Astrocyte of the cerebellum (primary cell): Measurements from ENCODE around the gene DUOX2.
A peak's percentile ranks its signal among the peaks of the same experiment; 100 is the strongest.
"Not testable (repeated sequence)": the region's sequence is repeated elsewhere in the genome, so short reads cannot be mapped to it uniquely, and the experiment has no call there.

ENCODE experiments used
- DNase-seq: peaks from one replicate; pipeline ENCODE4 v3.0.0-alpha.2; 2011; ENCODE audit warnings: low read depth
- H3K4me3 ChIP-seq: 2 replicates; pipeline ENCODE4 v1.5.1; 2011; ENCODE audit warnings: mild to moderate bottlenecking, low read depth, low read length, moderate library complexity
- in situ Hi-C: cut with HindIII; loops from 2 replicates; pipeline ENCODE4 v1.10.0; 2017; ENCODE audit warnings: low sequenced_read_pairs
- TF ChIP-seq, protein P1 (sequence below): IDR thresholded peaks from 2 replicates; pipeline ENCODE4 v1.5.1; 2012; ENCODE audit warnings: low read length, low read depth, moderate library complexity, mild to moderate bottlenecking; ENCODE audit errors: missing control alignments

Gene DUOX2

GRCh38 chr15:45084163-45084562, 29.8 kb downstream of the DUOX2 start:
- in situ Hi-C loops = loop anchor here (5.0 kb wide), 1 partner anchor 57 kb away; no protein-coding TSS in a partner anchor
- DNase-seq = no peak
- H3K4me3 ChIP-seq = no peak overlapping the region
- TF ChIP-seq, protein P1, sequence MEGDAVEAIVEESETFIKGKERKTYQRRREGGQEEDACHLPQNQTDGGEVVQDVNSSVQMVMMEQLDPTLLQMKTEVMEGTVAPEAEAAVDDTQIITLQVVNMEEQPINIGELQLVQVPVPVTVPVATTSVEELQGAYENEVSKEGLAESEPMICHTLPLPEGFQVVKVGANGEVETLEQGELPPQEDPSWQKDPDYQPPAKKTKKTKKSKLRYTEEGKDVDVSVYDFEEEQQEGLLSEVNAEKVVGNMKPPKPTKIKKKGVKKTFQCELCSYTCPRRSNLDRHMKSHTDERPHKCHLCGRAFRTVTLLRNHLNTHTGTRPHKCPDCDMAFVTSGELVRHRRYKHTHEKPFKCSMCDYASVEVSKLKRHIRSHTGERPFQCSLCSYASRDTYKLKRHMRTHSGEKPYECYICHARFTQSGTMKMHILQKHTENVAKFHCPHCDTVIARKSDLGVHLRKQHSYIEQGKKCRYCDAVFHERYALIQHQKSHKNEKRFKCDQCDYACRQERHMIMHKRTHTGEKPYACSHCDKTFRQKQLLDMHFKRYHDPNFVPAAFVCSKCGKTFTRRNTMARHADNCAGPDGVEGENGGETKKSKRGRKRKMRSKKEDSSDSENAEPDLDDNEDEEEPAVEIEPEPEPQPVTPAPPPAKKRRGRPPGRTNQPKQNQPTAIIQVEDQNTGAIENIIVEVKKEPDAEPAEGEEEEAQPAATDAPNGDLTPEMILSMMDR = no peak

DNA sequence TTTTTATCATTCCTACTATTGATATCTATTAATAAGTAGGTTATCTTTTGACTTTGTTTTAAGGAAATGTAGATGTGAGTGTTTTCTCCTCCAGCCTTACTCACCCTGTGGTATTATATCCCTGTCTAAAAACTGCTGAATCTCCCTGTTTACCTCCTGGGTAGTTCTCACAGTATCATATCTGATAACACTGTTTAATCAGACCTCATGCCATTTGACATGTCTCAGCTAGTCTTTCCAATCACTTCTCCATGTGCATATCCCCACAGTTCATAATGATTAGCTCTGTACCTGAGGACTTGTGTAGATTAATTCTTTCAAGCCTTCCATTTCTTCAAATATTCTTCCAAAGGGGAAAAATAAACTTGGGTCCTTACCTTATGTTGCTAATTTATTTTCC, 30.7 kb downstream of the DUOX2 start:
- TF ChIP-seq, protein P1 = no peak
- H3K4me3 ChIP-seq = no peak overlapping the region
- in situ Hi-C loops = loop anchor here (5.0 kb wide), 1 partner anchor 56 kb away; no protein-coding TSS in a partner anchor
- DNase-seq = no peak

GRCh38 chr15:45082412-45082811, 31.6 kb downstream of the DUOX2 start:
- not testable (repeated sequence) for H3K4me3 ChIP-seq, DNase-seq
- in situ Hi-C loops = loop anchor here (5.0 kb wide), 1 partner anchor 55 kb away; no protein-coding TSS in a partner anchor

DNA sequence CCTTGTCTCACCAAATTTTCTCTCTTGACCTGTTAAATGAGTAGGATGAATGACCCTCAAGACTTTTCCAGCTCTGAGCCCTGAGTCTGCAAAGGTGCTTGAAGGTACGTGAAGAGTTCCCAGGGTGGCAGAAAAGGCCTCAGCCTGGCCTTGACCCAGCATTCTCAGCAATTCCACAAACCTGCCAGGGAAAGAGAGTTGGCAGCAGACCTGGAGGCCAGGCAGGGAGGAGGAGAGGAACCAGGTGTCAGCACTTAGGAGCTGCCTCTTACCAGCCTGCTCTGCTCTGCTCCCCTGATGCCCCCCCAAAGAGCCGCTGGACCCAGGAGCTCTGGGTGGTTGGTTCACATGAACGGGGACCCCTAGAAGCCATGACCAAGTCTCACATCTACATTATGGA, 33.4 kb downstream of the DUOX2 start:
- H3K4me3 ChIP-seq, DNase-seq: not testable (repeated sequence)
- in situ Hi-C loops = loop anchor here (5.0 kb wide), 1 partner anchor 53 kb away; no protein-coding TSS in a partner anchor

GRCh38 chr15:45079628-45080246, 34.2 kb downstream of the DUOX2 start:
- not testable (repeated sequence) for DNase-seq, H3K4me3 ChIP-seq
- in situ Hi-C loops = loop anchor here (5.0 kb wide), 1 partner anchor 52 kb away; no protein-coding TSS in a partner anchor

DNA sequence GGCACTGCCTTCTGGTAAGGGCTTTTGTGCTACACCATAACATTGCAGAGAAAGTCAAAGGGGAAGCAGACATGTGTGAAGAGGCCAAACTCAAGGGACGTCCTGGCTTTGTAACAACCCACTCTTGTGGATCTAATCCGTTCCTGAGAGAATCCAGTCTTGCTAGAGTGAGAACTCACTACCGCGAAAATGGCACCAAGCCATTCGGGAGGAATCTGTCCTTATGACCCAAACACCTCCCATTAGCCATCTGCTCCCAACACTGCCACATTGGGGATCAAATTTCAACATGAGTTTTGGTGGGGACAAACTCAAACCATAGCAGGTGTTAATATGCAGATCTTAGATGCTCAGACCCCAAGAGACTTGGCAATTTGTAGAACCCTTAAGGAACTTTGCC, 34.8 kb downstream of the DUOX2 start:
- DNase-seq, in situ Hi-C loops, H3K4me3 ChIP-seq: not testable (repeated sequence)

DNA sequence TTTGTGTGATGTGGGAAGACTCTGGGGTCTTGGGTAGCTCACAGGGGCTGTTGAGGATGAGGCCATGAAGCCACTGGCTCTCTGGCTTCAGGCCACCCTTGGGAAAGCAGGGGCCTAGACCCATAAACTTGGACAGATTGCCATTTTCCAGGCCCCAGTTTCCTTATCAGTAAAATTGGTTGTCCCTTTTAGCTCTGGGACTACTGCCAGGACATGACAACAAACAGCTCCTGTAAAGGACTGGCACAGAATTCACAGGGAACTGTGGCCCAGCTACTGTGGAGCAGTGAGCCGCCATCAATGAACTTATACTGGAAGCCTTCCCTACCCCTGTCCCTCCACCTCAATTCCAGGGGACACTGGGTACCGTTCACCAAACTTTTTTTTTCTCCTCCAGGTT, 36.6 kb downstream of the DUOX2 start:
- H3K4me3 ChIP-seq, in situ Hi-C loops, DNase-seq: not testable (repeated sequence)

- H3K4me3 ChIP-seq, DNase-seq, in situ Hi-C loops: not testable (repeated sequence)
Measured at GRCh38 chr15:45075440-45076320, 38.3 kb downstream of the DUOX2 start.

DNA sequence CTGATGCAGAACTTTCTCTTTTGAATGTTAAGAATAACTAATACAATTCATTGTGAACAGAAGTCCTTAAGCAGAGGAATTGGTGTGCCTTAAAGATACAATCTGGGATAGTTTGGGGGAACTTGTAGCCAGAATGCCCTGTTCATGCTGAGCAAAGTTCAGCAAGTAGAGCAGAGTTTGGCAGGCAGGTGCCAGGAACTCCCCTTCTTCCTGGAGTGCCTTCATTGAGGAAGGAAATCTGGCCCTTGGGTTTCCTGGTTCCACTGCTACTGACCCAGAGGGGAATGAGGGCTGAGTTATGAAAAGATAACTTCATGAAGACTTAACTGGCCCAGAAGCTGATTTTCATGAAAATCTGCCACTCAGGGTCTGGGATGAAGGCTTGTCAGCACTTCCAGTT, 40.4 kb downstream of the DUOX2 start:
- H3K4me3 ChIP-seq, DNase-seq, in situ Hi-C loops: not testable (repeated sequence)

DNA sequence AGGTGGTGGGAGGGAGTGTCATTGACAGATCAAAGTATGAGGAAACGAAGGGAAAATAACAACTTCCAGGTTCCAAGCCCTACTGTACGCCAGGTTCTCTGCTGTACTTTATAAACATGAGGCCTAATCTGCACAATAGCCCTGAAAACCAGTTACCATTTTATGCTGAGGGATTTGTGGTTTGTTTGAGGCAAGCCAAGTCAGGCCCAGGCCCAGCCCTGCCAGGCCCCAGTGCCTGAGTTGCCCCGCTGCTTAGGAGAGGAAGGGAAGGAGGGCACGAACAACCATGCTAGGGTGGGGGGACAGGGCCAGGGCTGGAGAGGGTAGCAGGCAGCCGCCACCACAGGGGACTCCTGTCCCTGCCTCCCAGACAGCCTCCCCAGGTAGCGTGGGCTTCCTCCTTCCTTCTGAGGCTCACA, 44.0 kb downstream of the DUOX2 start:
- in situ Hi-C loops, H3K4me3 ChIP-seq, DNase-seq: not testable (repeated sequence)

- in situ Hi-C loops = no loop called here
- TF ChIP-seq, protein P1 = no peak
- H3K4me3 ChIP-seq = no peak overlapping the region
- DNase-seq = peak; percentile 11
Measured at GRCh38 chr15:45064386-45064785, 49.6 kb downstream of the DUOX2 start.

GRCh38 chr15:45062301-45062700, 51.7 kb downstream of the DUOX2 start:
- in situ Hi-C loops, DNase-seq, H3K4me3 ChIP-seq: not testable (repeated sequence)

- H3K4me3 ChIP-seq, in situ Hi-C loops, DNase-seq: not testable (repeated sequence)
Measured at GRCh38 chr15:45058690-45059675, 55.0 kb downstream of the DUOX2 start.
